ENCODE results near the gene CTLA4.

The CTLA4 gene

DNA sequence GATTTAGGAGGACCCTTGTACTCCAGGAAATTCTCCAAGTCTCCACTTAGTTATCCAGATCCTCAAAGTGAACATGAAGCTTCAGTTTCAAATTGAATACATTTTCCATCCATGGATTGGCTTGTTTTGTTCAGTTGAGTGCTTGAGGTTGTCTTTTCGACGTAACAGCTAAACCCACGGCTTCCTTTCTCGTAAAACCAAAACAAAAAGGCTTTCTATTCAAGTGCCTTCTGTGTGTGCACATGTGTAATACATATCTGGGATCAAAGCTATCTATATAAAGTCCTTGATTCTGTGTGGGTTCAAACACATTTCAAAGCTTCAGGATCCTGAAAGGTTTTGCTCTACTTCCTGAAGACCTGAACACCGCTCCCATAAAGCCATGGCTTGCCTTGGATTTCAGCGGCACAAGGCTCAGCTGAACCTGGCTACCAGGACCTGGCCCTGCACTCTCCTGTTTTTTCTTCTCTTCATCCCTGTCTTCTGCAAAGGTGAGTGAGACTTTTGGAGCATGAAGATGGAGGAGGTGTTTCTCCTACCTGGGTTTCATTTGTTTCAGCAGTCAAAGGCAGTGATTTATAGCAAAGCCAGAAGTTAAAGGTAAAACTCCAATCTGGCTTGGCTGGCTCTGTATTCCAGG is at the start of gene CTLA4:
CTLA4 (plus strand) TSS at position 211 of the 640 bp plus-strand sequence; CDS start at position 383, 172 bp downstream.
- DNase-seq = no peak

DNA sequence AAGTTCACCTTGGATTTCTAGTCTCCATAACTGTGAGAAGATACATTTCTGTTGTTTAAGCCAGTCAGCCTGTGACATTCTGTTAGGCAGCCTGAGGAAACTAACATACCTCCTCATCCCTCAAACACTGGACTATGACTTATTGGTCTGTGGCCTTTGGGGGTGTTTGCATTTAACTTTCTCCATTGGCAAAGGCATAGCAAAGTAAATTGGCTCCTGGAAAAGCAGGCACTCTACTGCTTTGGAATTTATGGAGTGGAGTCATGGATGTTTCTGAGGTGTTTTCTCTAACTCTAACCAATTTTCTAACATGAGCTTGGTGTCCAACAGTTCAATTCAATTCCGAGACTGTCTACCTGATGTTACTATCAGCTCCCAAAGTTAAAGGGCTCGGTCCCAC is 48.9 kb upstream of the CTLA4 start:
- DNase-seq = no peak

DNA sequence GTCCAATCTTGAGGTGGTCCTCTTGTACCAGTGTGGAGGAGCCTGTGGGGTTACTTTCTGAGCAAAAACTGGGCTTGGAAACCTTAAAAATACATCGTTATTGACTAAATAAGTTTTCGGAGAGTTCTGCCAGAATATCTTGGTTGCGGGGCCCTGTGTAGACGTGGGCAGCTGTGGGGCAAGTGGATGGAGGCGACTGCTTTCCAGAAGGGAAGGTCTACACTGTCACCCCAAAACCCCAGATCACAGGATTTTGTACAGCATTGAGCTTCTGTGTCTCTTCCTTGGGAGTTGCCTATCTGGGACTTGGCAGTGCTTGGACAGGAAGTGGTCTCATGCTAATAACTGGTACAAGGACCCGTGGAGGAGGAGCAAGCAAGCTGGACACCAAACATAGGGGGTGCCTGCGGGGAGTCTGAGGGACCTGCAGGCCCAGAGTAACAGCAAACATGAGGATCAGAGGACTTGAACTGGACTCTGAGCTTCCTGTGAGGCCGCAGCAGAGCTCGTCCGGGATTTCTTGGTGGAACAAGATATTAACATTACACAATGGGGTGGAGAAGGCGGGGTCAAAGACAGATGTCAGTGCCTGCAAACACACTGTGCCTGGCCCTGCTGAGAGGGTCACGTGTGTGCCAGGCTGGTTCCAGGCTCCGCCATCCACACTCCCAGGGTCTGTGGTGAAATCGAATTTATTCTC is 48.0 kb upstream of the CTLA4 start:
- no peak for DNase-seq

DNA sequence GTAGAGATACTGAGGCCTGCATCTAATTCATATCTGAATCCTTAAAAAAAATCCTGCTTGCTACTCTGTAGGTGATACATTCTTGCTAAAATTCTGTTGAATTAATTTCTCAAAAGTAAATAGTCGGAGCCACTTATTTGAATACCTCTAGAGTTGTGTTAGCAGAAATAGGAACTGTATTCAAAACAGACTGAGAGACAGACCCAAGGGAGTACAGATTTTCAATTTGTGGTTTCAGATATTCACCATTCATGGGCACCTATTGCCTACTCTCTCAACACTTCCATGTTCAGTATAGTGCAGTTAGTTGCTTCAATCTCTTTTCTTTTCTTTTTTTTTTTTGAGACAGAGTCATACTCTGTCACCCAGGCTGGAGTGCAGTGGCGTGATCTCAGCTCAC is 46.6 kb upstream of the CTLA4 start:
- DNase-seq = no peak

DNA sequence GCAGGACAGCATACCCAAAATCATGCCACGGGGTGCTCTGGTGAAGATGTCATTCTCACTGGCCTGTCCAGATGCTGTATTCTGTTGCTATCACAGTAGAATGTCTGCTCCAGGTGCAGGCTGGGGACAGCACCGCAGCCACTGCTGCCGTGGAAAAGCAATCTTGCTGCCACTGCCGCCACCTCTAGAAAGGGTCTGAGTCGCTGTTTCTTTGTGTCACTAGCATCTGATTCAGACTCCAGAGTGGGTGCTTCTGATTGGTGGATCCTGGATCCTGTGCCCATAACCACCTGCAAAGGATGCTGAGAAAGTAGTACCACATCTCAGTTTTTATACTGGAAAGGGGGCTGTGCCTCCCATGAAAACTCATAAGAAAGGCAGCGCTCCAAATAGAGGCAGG is 45.3 kb upstream of the CTLA4 start:
- no peak for DNase-seq

DNA sequence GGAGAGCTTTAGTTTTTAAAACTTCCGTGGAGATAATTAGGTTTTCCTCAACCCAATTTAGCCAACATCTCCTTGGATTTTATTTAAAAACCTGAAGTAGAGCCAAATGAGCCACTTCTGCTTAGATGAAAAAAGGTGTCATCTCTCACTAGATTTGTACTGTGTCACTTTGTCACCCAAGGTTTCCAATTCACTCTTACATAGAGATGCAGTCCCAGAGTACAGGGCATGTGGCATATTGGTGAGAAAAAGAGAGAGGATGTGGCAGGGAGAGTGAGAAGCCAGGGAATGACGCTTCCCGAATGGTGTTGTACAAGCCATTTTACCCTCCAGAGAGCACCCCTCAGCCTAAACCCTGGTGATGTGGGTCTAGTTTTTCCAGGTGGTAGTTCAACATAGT is 44.4 kb upstream of the CTLA4 start:
- DNase-seq = no peak

DNA sequence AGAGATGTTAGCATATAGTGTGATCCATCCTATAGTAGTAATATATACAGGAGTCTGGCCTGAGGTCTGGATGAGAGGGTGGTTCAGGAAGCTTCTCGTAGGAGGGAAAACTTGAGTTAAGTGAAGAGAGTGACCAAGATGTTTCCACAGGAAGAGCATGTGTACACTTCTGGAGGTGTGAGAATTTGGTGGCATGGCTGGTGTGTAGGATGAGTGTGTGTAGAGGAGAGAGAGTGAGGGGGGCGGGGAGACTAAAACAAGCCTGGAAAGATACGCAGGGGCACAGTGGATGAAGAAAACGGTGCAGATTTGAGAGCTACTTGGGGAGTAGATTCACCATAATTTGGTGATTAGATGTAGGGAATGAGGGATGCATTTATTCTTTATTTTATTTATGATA is 43.5 kb upstream of the CTLA4 start:
- DNase-seq = no peak

DNA sequence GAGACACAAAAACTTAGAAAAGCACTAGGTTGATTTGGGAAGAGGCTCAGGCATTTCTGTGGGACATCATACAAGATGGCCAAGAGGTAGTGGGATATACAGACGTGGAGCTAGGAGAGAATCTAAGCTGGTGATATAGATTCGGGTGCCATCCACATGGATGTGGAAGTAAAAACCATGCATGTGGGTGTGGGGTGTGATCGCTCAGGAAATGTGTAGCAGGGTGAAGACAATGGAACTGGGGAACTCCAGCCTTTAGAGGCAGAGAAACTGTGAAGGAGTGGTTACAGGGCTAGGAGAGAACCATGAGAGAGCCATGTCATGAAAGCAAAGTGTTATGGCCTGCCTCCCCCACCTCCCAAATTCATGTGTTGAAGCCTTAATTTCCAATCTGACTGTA is 43.0 kb upstream of the CTLA4 start:
- no peak for DNase-seq

DNA sequence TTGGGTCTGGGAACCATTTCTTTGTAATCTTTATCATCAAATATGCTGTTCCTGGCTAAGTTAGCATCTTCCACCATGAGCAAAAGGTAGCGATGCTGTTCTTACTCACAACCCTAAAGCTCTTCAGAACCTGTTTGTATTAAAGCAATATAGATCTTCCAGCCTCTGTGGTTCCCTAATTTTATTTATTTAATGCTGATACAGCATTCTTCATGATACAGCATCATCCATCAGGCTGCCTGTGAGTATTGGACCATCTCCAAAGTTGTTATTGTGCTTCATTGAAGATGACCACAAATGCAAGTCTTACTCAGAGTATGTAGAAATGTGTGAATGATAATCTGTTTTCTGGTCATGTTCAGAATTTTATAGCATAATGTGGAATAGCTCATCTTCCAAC is 40.9 kb upstream of the CTLA4 start:
- DNase-seq = no peak

DNA sequence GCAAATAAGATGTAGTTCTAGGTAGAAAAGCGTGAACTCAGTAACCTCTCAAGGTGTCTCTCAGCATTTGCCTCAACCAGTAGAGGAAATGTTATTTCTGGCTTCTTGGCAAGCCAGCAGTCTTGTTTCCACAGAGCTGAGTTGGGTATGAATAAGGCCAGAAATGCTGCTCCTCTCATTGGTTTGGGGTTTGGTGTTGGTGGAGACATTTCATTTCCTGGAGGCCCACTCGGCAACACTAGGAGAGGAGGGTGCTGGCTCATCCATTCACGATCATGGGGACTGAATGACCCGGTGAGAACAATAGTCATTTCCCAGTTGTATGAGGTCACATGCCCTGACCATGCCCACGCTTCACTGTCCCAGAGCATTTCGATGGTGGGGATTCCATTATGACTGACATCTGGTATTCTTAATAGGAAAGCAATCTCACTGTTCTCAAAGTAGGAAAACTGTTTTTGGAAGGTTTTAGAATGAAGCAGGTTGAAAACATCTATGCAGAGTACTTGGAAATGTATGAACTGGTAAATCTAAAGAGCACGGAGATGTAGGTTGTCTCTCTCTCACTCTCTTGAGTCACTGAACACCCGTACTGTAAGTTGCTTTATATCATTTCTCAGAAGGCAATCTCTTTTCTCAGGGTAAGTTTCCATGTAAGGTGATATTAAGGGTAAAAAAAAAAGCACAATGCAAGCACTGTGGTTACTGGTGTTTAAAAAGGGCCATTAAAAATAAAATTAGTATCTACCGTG is 37.1 kb upstream of the CTLA4 start:
- DNase-seq = no peak

DNA sequence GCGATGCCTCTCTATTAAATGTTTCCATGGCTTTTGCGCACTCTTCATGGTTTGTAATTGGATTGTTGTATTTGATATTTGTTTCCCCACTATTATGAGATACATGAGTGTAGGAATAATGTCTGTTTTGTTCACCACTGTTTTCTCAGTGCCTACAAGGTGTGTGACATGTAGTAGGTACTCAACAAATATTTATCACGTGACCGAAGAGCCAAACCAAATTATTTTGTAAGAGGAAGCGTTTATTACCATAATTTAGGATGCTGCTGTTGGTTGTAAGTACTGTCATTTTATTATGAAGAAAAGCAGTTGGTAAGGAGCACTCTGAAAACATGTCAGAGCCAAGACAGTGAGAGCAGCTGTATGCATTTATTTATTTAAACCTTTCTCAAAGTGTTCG is 32.2 kb upstream of the CTLA4 start:
- DNase-seq = no peak

DNA sequence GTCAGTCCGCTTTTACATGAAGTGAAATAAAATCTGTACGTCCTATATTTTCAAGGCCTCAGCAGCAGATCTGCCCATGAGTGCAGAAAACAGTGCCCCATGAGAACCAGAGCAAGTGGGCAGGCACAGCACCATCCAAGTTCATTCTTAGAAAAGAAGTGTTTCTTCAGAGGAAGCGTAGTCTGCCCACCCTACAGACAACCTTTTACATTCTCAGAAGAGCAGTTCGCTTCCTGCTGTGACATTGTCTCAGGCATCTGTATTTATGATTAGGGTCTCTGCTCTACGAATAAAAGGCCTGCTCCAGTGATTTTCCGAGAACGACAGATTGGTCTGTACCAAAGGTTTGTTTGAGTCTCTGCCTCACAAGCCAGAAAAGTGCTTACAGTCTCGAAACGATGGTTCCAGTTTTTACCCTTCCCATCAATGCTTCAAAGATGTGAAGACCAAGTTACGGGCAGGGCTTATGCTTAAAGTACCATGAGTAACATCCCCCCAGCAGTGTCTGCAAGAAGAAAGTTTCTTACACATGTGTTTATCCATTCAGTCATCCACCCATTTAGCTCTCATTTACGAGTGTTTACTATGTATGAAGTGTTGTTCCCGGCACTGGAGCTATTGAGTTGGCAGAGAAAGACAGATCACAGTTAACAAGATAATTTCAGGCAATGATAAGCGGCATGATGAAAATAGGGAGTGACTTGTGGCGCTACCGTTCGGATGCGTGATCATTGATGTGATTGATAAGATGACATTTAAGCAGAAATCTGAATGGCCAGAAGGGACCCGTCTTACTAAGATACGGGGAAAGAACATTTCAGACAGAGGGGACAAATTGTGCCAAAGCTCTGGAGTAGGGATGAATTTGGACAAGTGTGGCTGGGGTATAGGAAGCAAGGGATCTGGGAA is 31.4 kb upstream of the CTLA4 start:
- no peak for DNase-seq

DNA sequence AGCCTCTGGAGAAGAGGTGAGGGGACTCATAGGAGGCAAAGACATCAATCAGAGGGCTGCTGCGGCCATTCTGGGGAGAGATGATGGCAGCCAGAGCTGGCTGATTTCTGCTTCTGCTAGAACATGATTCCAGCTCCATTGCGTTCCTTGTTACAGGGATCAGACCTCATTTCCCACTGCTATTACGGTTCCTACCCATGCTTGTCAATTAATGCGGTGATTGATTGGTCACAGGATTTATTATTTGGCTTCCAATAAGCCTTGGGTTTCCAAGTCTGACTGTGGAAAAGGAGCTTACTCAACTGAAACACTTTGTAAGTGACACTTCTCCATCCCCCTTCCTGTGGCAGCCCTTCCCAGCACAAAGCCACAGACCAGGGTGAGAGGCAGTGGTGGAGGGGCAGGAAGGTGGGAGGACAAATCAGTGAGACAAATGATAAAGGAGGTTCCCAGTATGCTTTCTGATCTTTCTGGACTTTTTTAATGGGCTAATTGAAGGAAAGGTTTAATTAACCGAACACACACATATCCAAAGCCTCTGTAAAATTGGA is 26.8 kb upstream of the CTLA4 start:
- no peak for DNase-seq

DNA sequence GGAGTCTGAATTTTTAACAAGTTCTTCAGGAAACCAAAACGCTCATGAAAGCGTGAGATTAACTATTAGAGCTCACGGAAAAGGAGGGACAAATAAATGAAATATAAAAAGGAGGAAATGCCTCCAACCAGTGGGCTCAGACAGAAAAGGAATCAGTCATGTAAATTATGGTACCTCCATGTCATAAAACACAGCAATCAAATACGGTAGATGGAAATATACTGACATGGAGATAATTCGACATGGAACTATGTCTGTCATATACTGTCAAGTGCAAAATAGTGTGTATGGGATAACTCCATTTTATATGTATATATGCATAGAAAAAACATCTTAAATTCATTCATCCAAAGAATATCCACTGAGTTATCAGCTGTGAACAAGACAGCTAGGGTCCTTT is 25.9 kb upstream of the CTLA4 start:
- DNase-seq = no peak

DNA sequence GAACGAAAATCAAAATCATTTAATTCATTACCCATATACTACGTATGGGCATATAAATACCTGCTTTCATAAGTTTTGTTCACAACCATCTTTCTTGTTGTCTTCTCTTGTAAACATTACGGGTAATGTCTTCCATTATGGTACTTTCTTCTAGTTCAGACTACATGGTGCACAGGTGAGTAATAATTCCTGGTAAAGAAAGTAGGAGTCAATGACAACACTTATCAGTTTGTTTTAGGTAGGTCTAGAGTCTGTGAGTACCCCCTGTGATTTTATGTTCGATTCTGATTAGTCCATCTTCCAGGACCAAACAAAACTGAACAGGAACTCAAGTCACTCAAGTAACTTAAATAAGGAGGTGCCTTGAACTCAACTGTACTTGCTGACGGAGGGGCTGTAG is 25.2 kb upstream of the CTLA4 start:
- DNase-seq = no peak

DNA sequence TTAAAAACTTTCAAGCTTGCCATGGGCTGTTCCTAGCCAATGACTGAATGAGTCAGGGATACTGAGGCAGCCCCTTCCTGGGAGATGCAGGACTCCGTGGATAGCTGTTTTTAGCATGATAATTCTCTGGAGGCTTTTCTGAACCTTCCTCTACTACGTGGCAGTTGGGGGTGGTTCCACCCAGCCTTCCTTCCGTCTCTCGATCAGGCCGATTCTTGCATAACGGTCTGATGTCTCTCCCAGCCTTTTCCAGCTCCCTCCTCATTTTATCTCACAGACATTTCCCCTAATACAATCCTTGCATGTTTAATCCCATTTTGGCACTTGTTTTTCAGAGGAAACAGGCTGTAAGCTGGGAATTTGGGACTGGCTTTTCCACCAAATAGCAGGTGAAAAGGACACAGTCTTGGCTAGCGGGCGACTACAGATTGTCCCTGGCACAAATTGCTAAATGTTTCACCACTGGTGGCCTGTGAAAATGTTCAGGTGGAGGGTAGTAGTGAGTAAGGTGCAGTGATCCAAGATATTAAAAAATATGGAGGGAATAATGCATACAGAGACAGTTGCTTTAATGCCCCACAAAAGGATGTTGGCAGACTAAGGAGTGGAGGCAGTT is 21.0 kb upstream of the CTLA4 start:
- no peak for DNase-seq

DNA sequence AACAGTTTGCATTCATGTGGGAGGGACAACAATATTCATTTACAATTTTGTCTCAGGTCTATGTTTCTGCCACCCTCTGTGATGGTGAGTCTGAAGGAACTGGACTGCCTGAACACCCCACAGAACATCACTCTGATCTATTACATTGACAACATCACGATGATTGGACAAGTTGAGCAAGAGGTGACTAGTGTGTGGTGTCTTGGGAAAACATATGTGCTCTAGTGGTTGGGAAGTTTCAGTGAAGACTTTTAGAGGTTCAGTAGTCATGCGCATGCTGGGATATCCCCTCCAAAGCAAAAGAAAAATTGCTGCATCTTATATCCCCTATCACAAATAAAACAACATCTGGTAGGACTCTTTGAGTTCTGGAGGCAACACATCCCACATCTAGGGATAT is 18.6 kb upstream of the CTLA4 start:
- no peak for DNase-seq

DNA sequence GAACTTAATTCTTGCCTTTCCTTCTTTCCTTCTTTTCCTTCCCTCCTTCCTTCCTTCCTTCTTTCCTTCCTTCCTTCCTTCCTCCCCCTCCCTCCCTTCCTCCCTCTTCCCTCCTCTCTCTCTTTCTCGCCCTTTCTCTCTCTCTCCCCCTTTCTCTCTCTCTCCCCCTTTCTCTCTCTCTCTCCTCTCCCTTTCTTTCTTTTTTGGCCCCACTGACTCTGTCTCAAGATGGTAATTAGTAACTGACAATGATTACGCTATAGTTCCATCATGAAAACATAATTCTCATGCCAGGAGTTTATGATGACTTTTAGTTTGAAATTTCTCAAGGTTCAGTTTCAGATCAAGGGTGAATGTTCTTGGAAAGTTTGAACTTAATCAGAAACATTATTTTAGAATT is 14.8 kb upstream of the CTLA4 start:
- DNase-seq = no peak

DNA sequence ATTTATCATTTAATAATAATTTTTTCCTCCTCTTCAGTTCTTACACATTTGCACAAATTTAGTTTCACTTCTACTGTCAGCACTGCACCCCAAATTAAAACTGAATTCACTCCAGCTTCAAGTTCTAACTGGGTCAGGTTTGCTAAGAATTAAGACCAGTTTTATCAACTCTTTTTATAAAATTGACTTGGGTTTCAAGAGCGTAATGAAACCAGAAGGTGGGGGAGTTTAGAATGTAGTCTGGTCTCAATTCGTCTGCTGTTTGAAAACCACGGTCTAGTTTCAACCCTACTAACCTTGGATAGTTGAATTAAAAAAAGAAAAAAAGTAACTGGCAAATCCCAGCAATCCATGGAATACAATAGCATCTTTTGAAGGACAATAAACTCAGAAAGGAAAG is 14.3 kb upstream of the CTLA4 start:
- no peak for DNase-seq

DNA sequence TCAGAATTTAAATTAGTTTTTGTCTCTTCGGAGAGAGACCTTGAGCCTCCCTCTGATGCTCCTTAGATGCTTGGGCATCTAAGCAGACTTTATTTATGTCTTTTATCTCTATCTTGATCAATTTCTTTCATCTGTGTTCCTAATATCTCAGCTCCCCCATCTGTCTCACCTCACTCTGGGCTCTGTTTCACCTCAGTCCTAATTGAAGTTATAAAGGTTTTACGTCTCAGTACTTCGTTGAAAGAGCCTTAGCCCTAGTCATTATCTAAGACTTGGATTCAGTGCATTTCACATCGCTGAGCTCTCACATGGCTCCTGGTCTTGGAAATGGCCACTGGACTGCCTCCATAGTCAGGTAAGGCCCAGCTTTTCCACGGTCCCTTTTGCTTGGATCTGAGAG is 13.8 kb upstream of the CTLA4 start:
- DNase-seq = no peak

DNA sequence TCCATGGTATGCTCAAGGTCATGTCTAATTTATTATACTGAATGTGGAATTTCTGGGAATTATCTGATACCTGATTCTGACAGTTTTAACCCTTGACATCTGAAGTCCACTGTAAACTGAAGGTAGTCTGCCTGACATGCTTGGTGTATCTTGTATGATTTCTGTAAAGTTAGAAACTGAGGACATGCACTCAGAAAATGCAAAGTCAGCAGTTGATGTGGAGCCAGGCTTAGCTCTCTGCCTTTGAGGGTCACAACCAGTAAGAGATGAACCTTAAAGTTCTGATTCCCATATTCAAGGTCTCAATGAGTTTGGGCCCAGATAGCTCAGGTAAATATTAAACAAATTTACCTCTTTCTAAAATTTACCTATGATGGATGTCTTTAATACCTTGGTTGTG is 12.3 kb upstream of the CTLA4 start:
- no peak for DNase-seq

DNA sequence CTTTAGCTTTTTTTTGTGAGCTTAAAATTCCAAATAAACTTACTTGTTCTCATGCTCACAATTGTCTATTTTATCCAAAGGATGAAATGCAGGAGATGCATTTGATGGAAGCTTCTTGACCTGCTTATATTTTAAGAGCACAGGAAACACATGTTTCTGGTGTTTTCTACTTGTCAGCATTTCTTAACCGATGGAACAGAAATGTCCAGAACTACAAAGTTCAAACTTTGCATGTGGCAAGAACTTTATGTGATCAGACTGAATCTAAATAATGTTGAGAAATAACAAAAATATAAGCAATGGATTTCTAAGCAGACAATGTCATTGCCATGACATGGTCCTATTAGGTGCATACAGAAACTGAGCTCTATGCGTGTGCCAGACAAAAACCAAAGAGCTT is 9.9 kb upstream of the CTLA4 start:
- DNase-seq = no peak

DNA sequence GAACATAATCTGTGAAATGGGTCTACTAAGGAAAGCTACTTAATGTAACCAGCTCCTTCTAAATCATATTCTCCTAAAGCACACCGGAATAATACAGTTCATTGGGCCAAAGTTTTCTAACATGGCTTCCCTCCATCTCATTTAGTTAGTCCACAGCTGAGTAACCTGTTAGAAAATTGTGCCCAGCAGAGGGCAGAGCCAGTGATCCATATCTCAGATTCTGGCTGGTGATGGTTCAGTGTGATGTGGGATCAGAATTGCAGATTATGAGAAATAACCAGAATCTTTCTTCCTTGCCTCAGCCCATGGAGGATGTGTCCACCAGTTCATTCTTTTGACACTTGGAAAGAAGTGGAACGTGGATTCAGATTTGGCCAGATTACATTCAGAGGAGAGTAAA is 9.4 kb upstream of the CTLA4 start:
- no peak for DNase-seq

Measured in KG1 (cell line).